ENCODE measurements around the gene INTS3. TPM values are rescaled to one million over a fixed set of nuclear protein-coding genes. Genes with fewer than 3 reads are reported as not detected.
A peak's percentile ranks its signal among the peaks of the same experiment; 100 is the strongest.
"Not testable (repeated sequence)": the region's sequence is repeated elsewhere in the genome, so short reads cannot be mapped to it uniquely, and the experiment has no call there.

INTS3 gene
- polyA plus RNA-seq, 4 donors: 77.5 to 158 (median 113) TPM

GRCh38 chr1:153776845-153777370 lies 49.1 kb downstream of the INTS3 start:
- DNase-seq (ENCODE audit: low read depth in 4 of 4, low spot score in 2 of 4): no peak

- no peak for DNase-seq (ENCODE audit: low read depth in 4 of 4, low spot score in 2 of 4)
Measured at GRCh38 chr1:153777648-153778047, 49.8 kb downstream of the INTS3 start.

GRCh38 chr1:153778051-153778823 lies 50.4 kb downstream of the INTS3 start:
- DNase-seq (ENCODE audit: low read depth in 4 of 4, low spot score in 2 of 4): no peak

GRCh38 chr1:153778824-153779519 lies 51.1 kb downstream of the INTS3 start:
- no peak for DNase-seq (ENCODE audit: low read depth in 4 of 4, low spot score in 2 of 4)

GRCh38 chr1:153779781-153780541 lies 52.1 kb downstream of the INTS3 start:
- no peak for DNase-seq (ENCODE audit: low read depth in 4 of 4, low spot score in 2 of 4)

- no peak for DNase-seq (ENCODE audit: low read depth in 4 of 4, low spot score in 2 of 4)
Measured at GRCh38 chr1:153780551-153780950, 52.7 kb downstream of the INTS3 start.

- DNase-seq (ENCODE audit: low read depth in 4 of 4, low spot score in 2 of 4): not testable (repeated sequence)
Measured at GRCh38 chr1:153782648-153783047, 54.8 kb downstream of the INTS3 start.

GRCh38 chr1:153783233-153784190 lies 55.7 kb downstream of the INTS3 start:
- peak; percentile 77 to 90 (median 84) for DNase-seq (ENCODE audit: low read depth in 4 of 4, low spot score in 2 of 4)

- DNase-seq (ENCODE audit: low read depth in 4 of 4, low spot score in 2 of 4): no peak
Measured at GRCh38 chr1:153786038-153786790, 58.4 kb downstream of the INTS3 start.

- DNase-seq (ENCODE audit: low read depth in 4 of 4, low spot score in 2 of 4): no peak
Measured at GRCh38 chr1:153789478-153790034, 61.7 kb downstream of the INTS3 start.

GRCh38 chr1:153790313-153790965 lies 62.6 kb downstream of the INTS3 start:
- DNase-seq (ENCODE audit: low read depth in 4 of 4, low spot score in 2 of 4): peak in 3 of 4 donors; percentile 72 to 86 (median 76)

- no peak for DNase-seq (ENCODE audit: low read depth in 4 of 4, low spot score in 2 of 4)
Measured at GRCh38 chr1:153790966-153791647, 63.3 kb downstream of the INTS3 start.

- no peak for DNase-seq (ENCODE audit: low read depth in 4 of 4, low spot score in 2 of 4)
Measured at GRCh38 chr1:153791648-153792253, 63.9 kb downstream of the INTS3 start.

- no peak for DNase-seq (ENCODE audit: low read depth in 4 of 4, low spot score in 2 of 4)
Measured at GRCh38 chr1:153792631-153793041, 64.8 kb downstream of the INTS3 start.

GRCh38 chr1:153793261-153793972 lies 65.6 kb downstream of the INTS3 start:
- DNase-seq (ENCODE audit: low read depth in 4 of 4, low spot score in 2 of 4): no peak

GRCh38 chr1:153793973-153794615 lies 66.2 kb downstream of the INTS3 start:
- no peak for DNase-seq (ENCODE audit: low read depth in 4 of 4, low spot score in 2 of 4)
